Astrocyte (in vitro differentiated cells and primary cell): ENCODE results near the gene CACHD1. TPM values are rescaled to one million over a fixed set of nuclear protein-coding genes. Genes with fewer than 3 reads are reported as not detected.

Experiments used
- DNase-seq: peaks from one replicate; pipeline ENCODE4 v3.0.0-alpha.2; 2010; ENCODE audit warnings: low read depth
- FAIRE-seq: peaks from 2 replicates; lab custom pipeline; 2011; peaks lifted over from hg19 to GRCh38; lab: Jason Lieb, UNC
- H2AFZ ChIP-seq: 2 replicates; pipeline ENCODE4 v1.6.0; 2012; ENCODE audit warnings: low read depth, low read length, inconsistent platforms
- H3K27ac ChIP-seq: 2 replicates; pipeline ENCODE4 v1.5.1; 2011; ENCODE audit warnings: low read depth, low read length, inconsistent platforms
- H3K27me3 ChIP-seq: 2 replicates; pipeline ENCODE4 v1.6.0; 2011; ENCODE audit warnings: low read length, inconsistent platforms; ENCODE audit not compliant: insufficient read depth
- H3K36me3 ChIP-seq: 2 replicates; pipeline ENCODE4 v1.5.1; 2011; ENCODE audit warnings: low read length, inconsistent platforms; ENCODE audit not compliant: insufficient read depth
- H3K4me1 ChIP-seq: 2 replicates; pipeline ENCODE4 v1.5.1; 2011; ENCODE audit warnings: low read length, inconsistent platforms; ENCODE audit not compliant: insufficient read depth
- H3K4me2 ChIP-seq: 2 replicates; pipeline ENCODE4 v1.6.0; 2012; ENCODE audit warnings: low read length, inconsistent platforms
- H3K4me3 ChIP-seq: 2 replicates; pipeline ENCODE4 v1.5.1; 2011; ENCODE audit warnings: low read depth, mild to moderate bottlenecking, low read length, inconsistent platforms; ENCODE audit not compliant: insufficient read depth
- H3K79me2 ChIP-seq: 2 replicates; pipeline ENCODE4 v1.6.0; 2012; ENCODE audit warnings: mild to moderate bottlenecking, low read length, inconsistent platforms; ENCODE audit not compliant: insufficient read depth
- H3K9ac ChIP-seq: 2 replicates; pipeline ENCODE4 v1.6.0; 2012; ENCODE audit warnings: mild to moderate bottlenecking, low read length, inconsistent platforms
- H3K9me3 ChIP-seq: 2 replicates; pipeline ENCODE4 v1.5.1; 2012; ENCODE audit warnings: low read depth, mild to moderate bottlenecking, low read length, inconsistent platforms; ENCODE audit not compliant: insufficient read depth
- H4K20me1 ChIP-seq: 2 replicates; pipeline ENCODE4 v1.6.0; 2012; ENCODE audit warnings: low read length, inconsistent platforms; ENCODE audit not compliant: insufficient read depth
- H3K27ac Mint-ChIP-seq: one replicate; pipeline ENCODE4 v1.8.0; 2021; ENCODE audit warnings: mild to moderate bottlenecking, mixed read lengths; ENCODE audit not compliant: unreplicated experiment
- H3K27me3 Mint-ChIP-seq: one replicate; pipeline ENCODE4 v1.8.0; 2021; ENCODE audit warnings: low read depth, mixed read lengths; ENCODE audit not compliant: unreplicated experiment
- H3K36me3 Mint-ChIP-seq: one replicate; pipeline ENCODE4 v1.8.0; 2021; ENCODE audit warnings: low read depth, mixed read lengths; ENCODE audit not compliant: unreplicated experiment
- H3K4me1 Mint-ChIP-seq: one replicate; pipeline ENCODE4 v1.8.0; 2021; ENCODE audit warnings: low read depth, mixed read lengths; ENCODE audit not compliant: unreplicated experiment
- H3K4me3 Mint-ChIP-seq: one replicate; pipeline ENCODE4 v1.8.0; 2021; ENCODE audit warnings: mild to moderate bottlenecking, moderate library complexity, mixed read lengths; ENCODE audit not compliant: unreplicated experiment
- H3K9me3 Mint-ChIP-seq: one replicate; pipeline ENCODE4 v1.8.0; 2021; ENCODE audit warnings: mild to moderate bottlenecking, mixed read lengths; ENCODE audit not compliant: unreplicated experiment
- CTCF ChIP-seq: IDR thresholded peaks from 2 replicates; pipeline ENCODE4 v1.5.1; 2011; ENCODE audit warnings: low read depth, mild to moderate bottlenecking, inconsistent platforms, low read length, moderate library complexity; ENCODE audit not compliant: insufficient read depth
- EZH2 ChIP-seq: IDR thresholded peaks from 2 replicates; pipeline ENCODE4 v1.6.1; 2012; ENCODE audit warnings: mild to moderate bottlenecking, low read length, inconsistent platforms; ENCODE audit not compliant: insufficient read depth
- total RNA-seq: library from RNA; stranded (reverse); gene quantifications from 2 replicates; pipeline ENCODE4 v1.2.1, GENCODE V29; 2021

Gene CACHD1
- total RNA-seq, 1 donor from 2014 or later, result 21.2 TPM

GRCh38 chr1:64502931-64503330 is 33.0 kb downstream of the CACHD1 start:
- H3K27ac Mint-ChIP-seq, result no peak overlapping the region
- H3K36me3 Mint-ChIP-seq, result peaks cover 6% of the 10 kb centered on the region
- peaks cover 4% of the 10 kb centered on the region for H3K4me1 ChIP-seq
- H3K27me3 Mint-ChIP-seq, result no peaks in the 10 kb centered on the region
- no peaks in the 10 kb centered on the region for H3K9me3 ChIP-seq
- peaks cover 2% of the 10 kb centered on the region for H3K9me3 Mint-ChIP-seq
- H3K27me3 ChIP-seq, result no peaks in the 10 kb centered on the region
- peak; percentile 72 for DNase-seq
- TF ChIP-seq CTCF, result no peak
- TF ChIP-seq EZH2, result no peak
- H3K9ac ChIP-seq, result no peak overlapping the region
- H3K4me2 ChIP-seq, result no peak overlapping the region
- no peak overlapping the region for H3K4me3 ChIP-seq
- no peak for FAIRE-seq
- H3K4me3 Mint-ChIP-seq, result no peak overlapping the region
- no peaks in the 10 kb centered on the region for H4K20me1 ChIP-seq
- no peaks in the 10 kb centered on the region for H3K36me3 ChIP-seq
- no peak overlapping the region for H2AFZ ChIP-seq
- H3K27ac ChIP-seq, result no peak overlapping the region
- peaks cover 30% of the 10 kb centered on the region for H3K4me1 Mint-ChIP-seq
- H3K79me2 ChIP-seq, result no peaks in the 10 kb centered on the region

GRCh38 chr1:64505232-64505943 is 35.5 kb downstream of the CACHD1 start:
- H3K27me3 Mint-ChIP-seq, result no peaks in the 10 kb centered on the region

More at GRCh38 chr1:64505232-64505943, 35.5 kb downstream of the CACHD1 start:
- peak overlapping the region; percentile 81 for H3K4me3 Mint-ChIP-seq
- Histone ChIP-seq H3K36me3 (no peaks in the 10 kb centered on the region), H3K4me2 (peak overlapping the region; percentile 86), H3K79me2 (peaks cover 5% of the 10 kb centered on the region), H3K27ac (no peak overlapping the region), H3K4me3 (peak overlapping the region; percentile 51), H3K9me3 (no peaks in the 10 kb centered on the region), H2AFZ (peak overlapping the region; percentile 71), H3K9ac (peak overlapping the region; percentile 56), H3K4me1 (peaks cover 4% of the 10 kb centered on the region), H4K20me1 (no peaks in the 10 kb centered on the region), H3K27me3 (no peaks in the 10 kb centered on the region)
- peaks cover 2% of the 10 kb centered on the region for H3K36me3 Mint-ChIP-seq
- H3K27ac Mint-ChIP-seq, result peak overlapping the region; percentile 62
- DNase-seq (no peak), FAIRE-seq (no peak)
- peaks cover 2% of the 10 kb centered on the region for H3K9me3 Mint-ChIP-seq
- H3K4me1 Mint-ChIP-seq, result peaks cover 38% of the 10 kb centered on the region
- TF ChIP-seq CTCF (no peak), EZH2 (no peak)
